ENCODE results near the gene POR. TPM values are rescaled to one million over a fixed set of nuclear protein-coding genes. Genes with fewer than 3 reads are reported as not detected.

Gene POR
- total RNA-seq, 5 donors from 2014 or later (not counting 1 experiment from before 2014, with no cell fraction given): 41.1 to 83.3 (median 58.8) TPM

- Mint-ChIP-seq H3K9me3 (no peaks in the 10 kb centered on the region), H3K27me3 (no peaks in the 10 kb centered on the region), H3K4me1 (peaks cover 0 to under 1% (median under 1%) of the 10 kb centered on the region in 3 donors), H3K4me3 (no peak overlapping the region), H3K36me3 (peaks cover 24% of the 10 kb centered on the region), H3K27ac (no peak overlapping the region)
- H3K36me3 ChIP-seq (ENCODE audit: control insufficient read depth in 2 of 2, extremely low read depth in 1 of 2, insufficient read depth in 1 of 2, low read length in 1 of 2): peaks cover 8 to 40% of the 10 kb centered on the region in 2 donors
- no peak for DNase-seq
- ATAC-seq (replicated peaks in 1 of 4): no peak
- H3K4me1 ChIP-seq (ENCODE audit: control insufficient read depth in 1 of 2, extremely low read depth in 1 of 2, insufficient read depth in 2 of 2, low read length in 2 of 2): no peaks in the 10 kb centered on the region
- POLR2A ChIA-PET: no interaction called here
- no peak overlapping the region for H3K27ac ChIP-seq (ENCODE audit: low read length)
- 92% methylated on average over 8 of the region's 11 CpGs for WGBS (ENCODE audit: insufficient coverage)
- H3K27me3 ChIP-seq (replicated peaks in 1 of 2; ENCODE audit: control insufficient read depth in 2 of 2, extremely low read depth in 1 of 2, insufficient read depth in 2 of 2, low read length in 1 of 2): no peaks in the 10 kb centered on the region
- no peak overlapping the region for H3K4me3 ChIP-seq (ENCODE audit: control insufficient read depth in 1 of 2, extremely low read depth in 1 of 2, low read length in 1 of 2)
- CTCF ChIA-PET: interaction anchor here (0.6 kb wide), 2 partner anchors 66 to 115 kb away, joined by 3 to 5 read pairs; no protein-coding TSS in a partner anchor
- no peaks in the 10 kb centered on the region for H3K9me3 ChIP-seq
These were observed 39.0 kb downstream of the POR start for GRCh38 chr7:75953931-75954330.

GRCh38 chr7:75955331-75955955 is 40.5 kb downstream of the POR start:
- H3K9me3 Mint-ChIP-seq: no peaks in the 10 kb centered on the region
- H3K27ac Mint-ChIP-seq: no peak overlapping the region
- no peaks in the 10 kb centered on the region for H3K4me1 ChIP-seq (ENCODE audit: control insufficient read depth in 1 of 2, extremely low read depth in 1 of 2, insufficient read depth in 2 of 2, low read length in 2 of 2)
- DNase-seq (no peak), ATAC-seq (replicated peaks in 1 of 4) (no peak)
- peaks cover 24% of the 10 kb centered on the region for H3K36me3 Mint-ChIP-seq
- peaks cover 10 to 40% of the 10 kb centered on the region in 2 donors for H3K36me3 ChIP-seq (ENCODE audit: control insufficient read depth in 2 of 2, extremely low read depth in 1 of 2, insufficient read depth in 1 of 2, low read length in 1 of 2)
- no peaks in the 10 kb centered on the region for H3K4me1 Mint-ChIP-seq
- no peaks in the 10 kb centered on the region for H3K27me3 Mint-ChIP-seq
- no peaks in the 10 kb centered on the region for H3K9me3 ChIP-seq
- POLR2A ChIA-PET: no interaction called here
- CTCF ChIA-PET: no interaction called here
- no peaks in the 10 kb centered on the region for H3K27me3 ChIP-seq (replicated peaks in 1 of 2; ENCODE audit: control insufficient read depth in 2 of 2, extremely low read depth in 1 of 2, insufficient read depth in 2 of 2, low read length in 1 of 2)
- 98% methylated on average over 12 of the region's 12 CpGs for WGBS (ENCODE audit: insufficient coverage)
- no peak overlapping the region for H3K4me3 ChIP-seq (ENCODE audit: control insufficient read depth in 1 of 2, extremely low read depth in 1 of 2, low read length in 1 of 2)
- H3K4me3 Mint-ChIP-seq: no peak overlapping the region
- no peak overlapping the region for H3K27ac ChIP-seq (ENCODE audit: low read length)

- H3K27me3 Mint-ChIP-seq: no peaks in the 10 kb centered on the region
- peaks cover 27% of the 10 kb centered on the region for H3K36me3 Mint-ChIP-seq
- POLR2A ChIA-PET: no interaction called here
- Histone ChIP-seq H3K4me1 (ENCODE audit: control insufficient read depth in 1 of 2, extremely low read depth in 1 of 2, insufficient read depth in 2 of 2, low read length in 2 of 2) (no peaks in the 10 kb centered on the region), H3K9me3 (no peaks in the 10 kb centered on the region), H3K4me3 (ENCODE audit: control insufficient read depth in 1 of 2, extremely low read depth in 1 of 2, low read length in 1 of 2) (no peak overlapping the region), H3K36me3 (ENCODE audit: control insufficient read depth in 2 of 2, extremely low read depth in 1 of 2, insufficient read depth in 1 of 2, low read length in 1 of 2) (peaks cover 10 to 40% of the 10 kb centered on the region in 2 donors), H3K27me3 (replicated peaks in 1 of 2; ENCODE audit: control insufficient read depth in 2 of 2, extremely low read depth in 1 of 2, insufficient read depth in 2 of 2, low read length in 1 of 2) (no peaks in the 10 kb centered on the region), H3K27ac (ENCODE audit: low read length) (no peak overlapping the region)
- WGBS (ENCODE audit: insufficient coverage): 96% methylated on average over 15 of the region's 16 CpGs
- ATAC-seq (replicated peaks in 1 of 4) (no peak), DNase-seq (no peak)
- H3K4me3 Mint-ChIP-seq: no peak overlapping the region
- CTCF ChIA-PET: no interaction called here
- no peak overlapping the region for H3K27ac Mint-ChIP-seq
- H3K9me3 Mint-ChIP-seq: no peaks in the 10 kb centered on the region
- H3K4me1 Mint-ChIP-seq: no peaks in the 10 kb centered on the region
These were observed 42.2 kb downstream of the POR start for GRCh38 chr7:75957021-75957736.

GRCh38 chr7:75958802-75959543 is 44.0 kb downstream of the POR start:
- ATAC-seq (replicated peaks in 1 of 4) (no peak), DNase-seq (no peak)
- Mint-ChIP-seq H3K4me3 (no peak overlapping the region), H3K4me1 (peaks cover 0 to 2% (median 0%) of the 10 kb centered on the region in 3 donors), H3K36me3 (peaks cover 35% of the 10 kb centered on the region), H3K27ac (no peak overlapping the region), H3K9me3 (no peaks in the 10 kb centered on the region), H3K27me3 (no peaks in the 10 kb centered on the region)
- Histone ChIP-seq H3K9me3 (no peaks in the 10 kb centered on the region), H3K27ac (ENCODE audit: low read length) (no peak overlapping the region), H3K4me1 (ENCODE audit: control insufficient read depth in 1 of 2, extremely low read depth in 1 of 2, insufficient read depth in 2 of 2, low read length in 2 of 2) (no peaks in the 10 kb centered on the region), H3K36me3 (ENCODE audit: control insufficient read depth in 2 of 2, extremely low read depth in 1 of 2, insufficient read depth in 1 of 2, low read length in 1 of 2) (peaks cover 7 to 39% of the 10 kb centered on the region in 2 donors), H3K27me3 (replicated peaks in 1 of 2; ENCODE audit: control insufficient read depth in 2 of 2, extremely low read depth in 1 of 2, insufficient read depth in 2 of 2, low read length in 1 of 2) (no peaks in the 10 kb centered on the region), H3K4me3 (ENCODE audit: control insufficient read depth in 1 of 2, extremely low read depth in 1 of 2, low read length in 1 of 2) (no peak overlapping the region)
- ChIA-PET POLR2A (no interaction called here), CTCF (no interaction called here)
- 94% methylated on average over 5 of the region's 9 CpGs for WGBS (ENCODE audit: insufficient coverage)

- 94% methylated on average over 5 of the region's 6 CpGs for WGBS (ENCODE audit: insufficient coverage)
- Mint-ChIP-seq H3K36me3 (peaks cover 37% of the 10 kb centered on the region), H3K4me1 (peaks cover 0 to 2% (median 0%) of the 10 kb centered on the region in 3 donors), H3K27ac (no peak overlapping the region), H3K27me3 (no peaks in the 10 kb centered on the region), H3K9me3 (no peaks in the 10 kb centered on the region), H3K4me3 (no peak overlapping the region)
- no peak for ATAC-seq (replicated peaks in 1 of 4)
- CTCF ChIA-PET: no interaction called here
- POLR2A ChIA-PET: interaction anchor here in 1 of 2 donors (0.7 kb wide), 1 partner anchor 97 kb away, joined by 10 read pairs; no protein-coding TSS in a partner anchor
- Histone ChIP-seq H3K27ac (ENCODE audit: low read length) (no peak overlapping the region), H3K9me3 (no peaks in the 10 kb centered on the region), H3K36me3 (ENCODE audit: control insufficient read depth in 2 of 2, extremely low read depth in 1 of 2, insufficient read depth in 1 of 2, low read length in 1 of 2) (peaks cover 4 to 37% of the 10 kb centered on the region in 2 donors), H3K27me3 (replicated peaks in 1 of 2; ENCODE audit: control insufficient read depth in 2 of 2, extremely low read depth in 1 of 2, insufficient read depth in 2 of 2, low read length in 1 of 2) (no peaks in the 10 kb centered on the region), H3K4me3 (ENCODE audit: control insufficient read depth in 1 of 2, extremely low read depth in 1 of 2, low read length in 1 of 2) (no peak overlapping the region), H3K4me1 (ENCODE audit: control insufficient read depth in 1 of 2, extremely low read depth in 1 of 2, insufficient read depth in 2 of 2, low read length in 2 of 2) (no peaks in the 10 kb centered on the region)
- no peak for DNase-seq
These were observed 45.4 kb downstream of the POR start for GRCh38 chr7:75960372-75960771.

GRCh38 chr7:75961218-75961617 is 46.3 kb downstream of the POR start:
- no peaks in the 10 kb centered on the region for H3K4me1 ChIP-seq (ENCODE audit: control insufficient read depth in 1 of 2, extremely low read depth in 1 of 2, insufficient read depth in 2 of 2, low read length in 2 of 2)
- no peak for ATAC-seq (replicated peaks in 1 of 4)
- H3K27ac Mint-ChIP-seq: no peak overlapping the region

More at GRCh38 chr7:75961218-75961617, 46.3 kb downstream of the POR start:
- ChIA-PET CTCF (no interaction called here), POLR2A (interaction anchor here in 1 of 2 donors (0.6 to 0.7 kb wide), 2 partner anchors 96 to 448 kb away, joined by 5 to 10 read pairs; no protein-coding TSS in a partner anchor)
- Mint-ChIP-seq H3K27me3 (no peaks in the 10 kb centered on the region), H3K9me3 (no peaks in the 10 kb centered on the region), H3K4me1 (peaks cover 0 to 2% (median 0%) of the 10 kb centered on the region in 3 donors), H3K36me3 (peaks cover 35% of the 10 kb centered on the region), H3K4me3 (no peak overlapping the region)
- Histone ChIP-seq H3K27me3 (replicated peaks in 1 of 2; ENCODE audit: control insufficient read depth in 2 of 2, extremely low read depth in 1 of 2, insufficient read depth in 2 of 2, low read length in 1 of 2) (no peaks in the 10 kb centered on the region), H3K36me3 (ENCODE audit: control insufficient read depth in 2 of 2, extremely low read depth in 1 of 2, insufficient read depth in 1 of 2, low read length in 1 of 2) (peaks cover 11 to 29% of the 10 kb centered on the region in 2 donors), H3K4me3 (ENCODE audit: control insufficient read depth in 1 of 2, extremely low read depth in 1 of 2, low read length in 1 of 2) (no peak overlapping the region), H3K9me3 (no peaks in the 10 kb centered on the region), H3K27ac (ENCODE audit: low read length) (no peak overlapping the region)
- WGBS (ENCODE audit: insufficient coverage): 90% methylated on average over 7 of the region's 7 CpGs
- no peak for DNase-seq

Measured in T-cell (primary cell).